ENCODE measurements around the gene SYK.
"Not testable (repeated sequence)": the region's sequence is repeated elsewhere in the genome, so short reads cannot be mapped to it uniquely, and the experiment has no call there.

The SYK gene

GRCh38 chr9:90813523-90813922 is 11.9 kb downstream of the SYK start:
- H3K4me3 ChIP-seq (ENCODE audit: low read depth, low read length) = no peak overlapping the region
- DNase-seq (ENCODE audit: low read depth, low spot score) = no peak
- no peak for TF ChIP-seq CTCF (IDR thresholded peaks at IDR 0.05; ENCODE audit: low read depth, low read length)
- in situ Hi-C loops (cut with HindIII; ENCODE audit: low sequenced_read_pairs) = no loop called here

- no peak for DNase-seq (ENCODE audit: low read depth, low spot score)
- in situ Hi-C loops (cut with HindIII; ENCODE audit: low sequenced_read_pairs) = no loop called here
- no peak overlapping the region for H3K4me3 ChIP-seq (ENCODE audit: low read depth, low read length)
- TF ChIP-seq CTCF (IDR thresholded peaks at IDR 0.05; ENCODE audit: low read depth, low read length) = no peak
These were observed 12.7 kb downstream of the SYK start for GRCh38 chr9:90814355-90814754.

- no peak overlapping the region for H3K4me3 ChIP-seq (ENCODE audit: low read depth, low read length)
- DNase-seq (ENCODE audit: low read depth, low spot score) = no peak
- in situ Hi-C loops (cut with HindIII; ENCODE audit: low sequenced_read_pairs) = no loop called here
- no peak for TF ChIP-seq CTCF (IDR thresholded peaks at IDR 0.05; ENCODE audit: low read depth, low read length)
These were observed 13.7 kb downstream of the SYK start for GRCh38 chr9:90815183-90815943.

- in situ Hi-C loops (cut with HindIII; ENCODE audit: low sequenced_read_pairs) = no loop called here
- TF ChIP-seq CTCF (IDR thresholded peaks at IDR 0.05; ENCODE audit: low read depth, low read length) = no peak
- DNase-seq (ENCODE audit: low read depth, low spot score) = no peak
- H3K4me3 ChIP-seq (ENCODE audit: low read depth, low read length) = no peak overlapping the region
These were observed 14.3 kb downstream of the SYK start for GRCh38 chr9:90815944-90816357.

- no peak for TF ChIP-seq CTCF (IDR thresholded peaks at IDR 0.05; ENCODE audit: low read depth, low read length)
- no peak for DNase-seq (ENCODE audit: low read depth, low spot score)
- no peak overlapping the region for H3K4me3 ChIP-seq (ENCODE audit: low read depth, low read length)
- in situ Hi-C loops (cut with HindIII; ENCODE audit: low sequenced_read_pairs) = no loop called here
These were observed 15.1 kb downstream of the SYK start for GRCh38 chr9:90816690-90817089.

GRCh38 chr9:90818279-90818678 is 16.7 kb downstream of the SYK start:
- H3K4me3 ChIP-seq (ENCODE audit: low read depth, low read length) = no peak overlapping the region
- no peak for DNase-seq (ENCODE audit: low read depth, low spot score)
- TF ChIP-seq CTCF (IDR thresholded peaks at IDR 0.05; ENCODE audit: low read depth, low read length) = no peak
- in situ Hi-C loops (cut with HindIII; ENCODE audit: low sequenced_read_pairs) = no loop called here

GRCh38 chr9:90820406-90820805 is 18.8 kb downstream of the SYK start:
- DNase-seq (ENCODE audit: low read depth, low spot score); H3K4me3 ChIP-seq (ENCODE audit: low read depth, low read length); in situ Hi-C loops (cut with HindIII; ENCODE audit: low sequenced_read_pairs): not testable (repeated sequence)

GRCh38 chr9:90821236-90821635 is 19.6 kb downstream of the SYK start:
- DNase-seq (ENCODE audit: low read depth, low spot score); in situ Hi-C loops (cut with HindIII; ENCODE audit: low sequenced_read_pairs); H3K4me3 ChIP-seq (ENCODE audit: low read depth, low read length): not testable (repeated sequence)
